HG03280 (cell line): Measurements from ENCODE around the gene CDKL4.
"Not testable (repeated sequence)": the region's sequence is repeated elsewhere in the genome, so short reads cannot be mapped to it uniquely, and the experiment has no call there.

Experiments used
- ATAC-seq: cut with Tn5 transposase; IDR thresholded peaks from one replicate; pipeline ENCODE4 v1.9.1; 2021; ENCODE audit warnings: mild to moderate bottlenecking, moderate library complexity; ENCODE audit not compliant: unreplicated experiment

Gene CDKL4

GRCh38 chr2:39144416-39144815 is 99.4 kb downstream of the CDKL4 start:
- ATAC-seq, result no peak

GRCh38 chr2:39142904-39143605 is 100.7 kb downstream of the CDKL4 start:
- ATAC-seq, result no peak

- no peak for ATAC-seq
Observed at GRCh38 chr2:39141334-39142271, 102.2 kb downstream of the CDKL4 start.

GRCh38 chr2:39140948-39141333 is 102.8 kb downstream of the CDKL4 start:
- ATAC-seq, result not testable (repeated sequence)

- ATAC-seq, result no peak
Observed at GRCh38 chr2:39140322-39140847, 103.4 kb downstream of the CDKL4 start.

- ATAC-seq, result no peak
Observed at GRCh38 chr2:39139511-39140237, 104.1 kb downstream of the CDKL4 start.

- no peak for ATAC-seq
Observed at GRCh38 chr2:39138837-39139211, 104.9 kb downstream of the CDKL4 start.

GRCh38 chr2:39138187-39138836 is 105.5 kb downstream of the CDKL4 start:
- not testable (repeated sequence) for ATAC-seq

- ATAC-seq, result no peak
Observed at GRCh38 chr2:39136799-39137198, 107.0 kb downstream of the CDKL4 start.

GRCh38 chr2:39135690-39136259 is 108.0 kb downstream of the CDKL4 start:
- no peak for ATAC-seq

GRCh38 chr2:39133215-39133851 is 110.4 kb downstream of the CDKL4 start:
- no peak for ATAC-seq

- peak; percentile 43 for ATAC-seq
Observed at GRCh38 chr2:39128919-39129391, 114.8 kb downstream of the CDKL4 start.

- ATAC-seq, result peak; percentile 28
Observed at GRCh38 chr2:39127973-39128372, 115.8 kb downstream of the CDKL4 start.
